ACHN (cell line): Measurements from ENCODE around the gene CBX4.

Experiments
- DNase-seq: peaks from one replicate; pipeline ENCODE4 v3.0.0-alpha.2; 2015
- in situ Hi-C: cut with HindIII; loops from 2 replicates; pipeline ENCODE4 v1.10.0; 2017; ENCODE audit warnings: low sequenced_read_pairs, low pct_ligation_motif_present, low pct_unique_long_range_greater_than_20kb

CBX4 gene

DNA sequence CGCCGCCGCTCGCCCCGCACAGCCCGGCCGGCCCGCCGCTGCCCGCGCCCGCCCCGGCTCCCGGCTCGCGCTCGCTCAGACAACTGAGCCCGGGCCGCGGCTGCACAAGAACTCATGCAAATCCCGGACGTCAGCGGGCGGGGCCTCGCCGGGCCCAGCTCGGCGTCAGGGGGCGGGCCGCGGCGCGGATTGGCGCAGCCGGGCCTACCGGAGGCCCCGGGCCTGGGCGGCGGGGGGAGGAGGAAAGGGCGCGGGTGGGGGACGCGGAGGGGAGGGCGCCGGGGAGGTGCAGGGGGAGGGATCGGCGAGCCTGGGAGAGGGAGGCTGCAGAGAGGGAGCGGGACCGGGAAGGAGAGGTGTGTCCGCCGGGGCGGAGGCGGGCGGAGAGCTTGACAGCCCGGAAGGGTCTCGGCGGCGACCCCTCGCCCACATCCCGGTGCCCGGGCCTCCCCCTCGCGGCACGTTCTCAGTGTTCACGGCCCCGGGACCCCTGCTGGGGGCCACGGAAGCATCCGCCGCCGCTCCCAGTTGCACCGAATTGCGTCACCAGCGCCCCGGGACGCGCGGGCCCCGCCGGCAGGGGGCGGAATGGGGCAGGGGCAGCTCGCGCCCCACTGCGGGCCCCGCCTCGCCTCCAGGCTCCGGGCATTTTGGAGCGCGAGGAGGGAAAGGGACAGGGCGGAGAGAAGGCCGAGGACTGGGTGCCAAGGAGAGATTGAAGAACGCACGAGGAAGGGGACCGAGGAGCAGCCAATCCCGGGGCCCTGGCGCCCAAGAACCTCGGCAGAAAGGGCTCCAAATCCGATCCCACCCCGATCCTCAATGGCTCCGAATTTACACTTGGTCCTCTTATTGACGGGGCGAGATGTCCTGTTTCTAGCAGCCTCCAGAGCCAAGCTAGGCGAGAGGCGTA is at the start of gene CBX4:
Gene CBX4, minus strand, starts transcription at position 85 of the 913 bp plus-strand sequence. CDS start 189 bp downstream, outside the sequence.
- in situ Hi-C loops: no loop called here

DNA sequence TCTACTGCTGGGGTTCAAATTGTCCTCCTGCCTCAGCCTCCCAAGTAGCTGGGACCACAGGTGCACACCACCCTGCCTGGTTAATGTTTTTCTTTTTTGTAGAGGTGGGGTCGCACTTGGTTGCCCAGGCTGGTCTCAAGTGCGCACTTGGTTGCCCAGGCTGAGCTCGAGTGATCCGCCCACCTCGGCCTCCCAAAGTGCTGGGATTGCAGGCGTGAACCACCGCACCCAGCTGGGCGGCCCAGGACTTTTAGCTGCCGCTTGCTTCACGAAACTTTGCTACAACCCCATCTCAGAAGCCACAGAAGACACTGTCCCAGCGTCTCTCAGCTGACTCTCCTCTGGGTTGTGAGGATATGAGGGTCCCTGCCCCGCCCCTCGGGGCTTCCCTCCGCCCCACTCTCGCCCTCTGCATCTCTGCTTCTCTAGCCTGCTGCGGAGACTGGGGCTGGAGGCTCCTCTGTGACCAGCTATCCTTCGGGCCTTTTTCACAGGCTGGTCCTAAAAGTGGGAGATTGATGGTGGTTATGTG is 48.8 kb upstream of the CBX4 start:
- DNase-seq: no peak
- in situ Hi-C loops: no loop called here

More for the DNA sequence above, at the start of gene CBX4:
- peak; percentile 96 for DNase-seq

DNA sequence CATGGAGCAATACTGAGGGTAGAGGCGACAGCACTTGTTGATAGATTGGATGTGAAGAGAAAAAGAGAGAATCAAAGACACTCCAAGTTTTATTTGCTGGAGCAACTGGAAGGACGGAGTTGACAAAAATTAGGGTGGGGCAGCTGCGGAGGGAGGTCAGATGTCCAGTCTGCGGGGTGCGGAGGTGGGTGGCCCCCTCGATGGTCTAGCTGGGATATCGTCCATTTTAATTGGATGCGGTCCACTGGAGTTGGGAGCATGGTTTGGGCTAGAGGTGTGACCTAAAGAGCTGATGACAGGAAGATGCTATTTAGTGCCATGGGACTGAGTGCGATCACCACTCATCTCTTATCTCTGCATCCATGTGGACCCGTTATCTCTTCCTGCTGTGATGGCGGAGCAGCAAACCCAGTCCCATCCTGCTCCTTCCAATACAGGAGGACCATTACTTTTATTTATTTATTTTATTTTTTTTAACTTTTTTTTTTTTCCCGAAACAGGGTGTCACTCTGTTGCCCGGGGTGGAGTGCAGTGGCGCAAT is 48.3 kb upstream of the CBX4 start:
- no peak for DNase-seq
- in situ Hi-C loops: no loop called here

DNA sequence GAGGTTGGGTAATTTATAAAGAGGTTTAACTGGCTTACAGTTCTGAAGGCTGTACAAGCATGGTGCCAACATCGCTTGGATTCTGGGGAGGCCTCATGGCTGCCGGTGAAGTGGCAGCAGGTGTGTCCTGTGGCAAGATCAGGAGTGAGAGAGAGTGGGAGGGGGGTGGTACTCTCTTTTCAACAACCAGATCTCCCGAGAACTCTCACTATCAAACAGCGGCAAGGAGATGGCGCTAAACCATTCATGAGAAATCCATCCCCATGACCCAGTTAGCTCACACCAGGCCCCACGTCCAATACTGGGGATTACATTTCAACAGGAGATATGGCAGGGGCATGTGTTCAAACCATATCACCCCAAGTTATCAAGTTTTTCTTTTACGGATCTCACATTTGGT is 44.0 kb upstream of the CBX4 start:
- in situ Hi-C loops: no loop called here
- DNase-seq: no peak

DNA sequence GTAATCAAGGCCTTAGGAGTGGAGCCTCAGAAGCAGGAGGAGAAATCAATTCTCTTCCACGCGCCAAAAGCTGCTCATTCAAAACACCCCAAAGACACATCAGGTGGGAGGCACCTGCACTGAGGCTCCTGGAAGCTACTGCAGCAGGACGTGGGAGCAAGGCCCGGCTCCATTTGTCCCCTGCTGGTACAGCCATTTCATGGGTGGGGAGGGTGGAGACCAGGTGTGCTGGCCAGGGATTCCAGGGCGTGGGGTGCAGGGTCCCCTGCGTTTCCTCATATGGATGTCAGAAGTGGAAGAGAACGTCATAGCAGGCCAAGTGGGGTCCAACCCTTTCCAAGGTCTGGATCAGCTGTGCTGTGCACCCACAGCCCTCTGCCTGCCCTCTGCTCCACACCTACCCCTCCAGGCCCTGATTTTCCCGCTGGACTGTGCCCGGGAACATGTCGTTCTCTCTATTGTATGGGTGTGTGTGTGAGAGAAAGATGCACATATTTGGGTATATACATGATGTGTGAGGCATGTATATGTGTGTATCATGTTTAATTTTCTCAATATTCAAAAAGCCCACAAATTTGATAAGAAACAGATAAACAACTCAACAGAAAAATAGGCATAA is 39.2 kb upstream of the CBX4 start:
- DNase-seq: no peak
- in situ Hi-C loops: no loop called here

DNA sequence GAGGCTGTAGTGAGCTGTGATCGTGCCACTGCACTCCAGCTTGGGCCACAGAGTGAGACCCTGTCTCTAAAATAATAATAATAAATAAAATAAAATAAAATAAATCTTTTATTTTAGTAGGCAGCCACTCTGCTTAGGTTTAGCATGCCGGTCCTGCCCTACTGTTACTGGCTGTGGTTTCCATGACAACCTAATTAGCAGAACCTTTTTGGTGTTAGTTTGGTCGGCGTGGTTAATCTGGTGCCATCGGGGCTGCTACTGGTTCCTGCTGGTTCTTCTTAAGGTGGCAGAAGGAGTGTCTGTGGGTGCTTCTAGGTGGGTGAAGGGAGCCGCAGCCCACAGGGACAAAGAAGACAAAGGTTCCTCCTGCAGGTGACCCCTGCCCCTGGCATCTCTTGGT is 37.8 kb upstream of the CBX4 start:
- DNase-seq: no peak
- in situ Hi-C loops: no loop called here

DNA sequence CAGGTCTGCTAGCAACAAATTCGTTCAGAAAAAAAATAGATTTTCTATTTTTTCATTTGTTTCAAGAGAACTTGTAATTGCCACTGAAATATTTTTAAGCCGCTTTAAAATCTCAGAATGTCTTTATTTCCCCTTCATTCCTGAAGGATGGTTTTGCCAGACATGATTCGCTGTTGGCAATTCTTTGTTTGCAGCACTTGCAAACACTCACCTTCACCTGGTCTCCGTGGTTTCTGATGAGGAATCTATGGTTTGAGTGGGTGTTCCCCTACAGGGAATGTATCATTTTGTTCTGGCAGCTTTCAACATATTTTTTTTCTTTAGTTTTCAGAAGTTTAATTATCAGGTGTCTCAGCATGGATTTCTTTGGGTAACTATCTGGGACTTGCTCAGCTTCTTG is 36.3 kb upstream of the CBX4 start:
- DNase-seq: no peak
- in situ Hi-C loops: no loop called here

DNA sequence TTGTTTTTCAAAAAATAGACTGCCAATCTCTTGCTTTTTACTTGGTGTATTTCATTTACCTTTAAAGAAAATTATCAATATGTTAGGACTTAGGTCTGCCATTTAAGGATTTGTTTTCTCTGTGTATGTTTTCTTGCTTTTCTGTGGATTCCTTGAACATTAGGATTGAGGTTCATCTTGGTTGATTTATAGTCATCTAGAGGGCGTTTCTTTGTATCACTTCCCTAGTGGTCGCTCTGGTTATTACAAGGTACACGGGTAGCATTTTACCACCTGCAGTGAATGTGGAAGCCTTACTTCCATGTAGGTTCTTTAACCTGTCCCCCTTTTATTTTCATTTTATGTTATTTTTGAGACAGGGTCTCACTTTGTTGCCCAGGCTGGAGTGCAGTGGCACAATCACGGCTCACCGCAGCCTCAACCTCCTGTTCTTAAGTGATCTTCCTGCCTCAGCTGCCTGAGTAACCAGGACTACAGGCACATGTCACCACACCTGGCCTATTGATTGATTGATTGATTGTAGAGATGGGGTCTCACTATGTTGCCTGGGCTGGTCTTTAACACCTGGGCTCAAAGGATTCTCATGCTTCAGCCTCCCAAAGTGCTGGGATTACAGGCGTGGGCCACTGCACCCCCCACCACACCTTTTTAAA is 35.2 kb upstream of the CBX4 start:
- DNase-seq: peak; percentile 55
- in situ Hi-C loops: no loop called here

DNA sequence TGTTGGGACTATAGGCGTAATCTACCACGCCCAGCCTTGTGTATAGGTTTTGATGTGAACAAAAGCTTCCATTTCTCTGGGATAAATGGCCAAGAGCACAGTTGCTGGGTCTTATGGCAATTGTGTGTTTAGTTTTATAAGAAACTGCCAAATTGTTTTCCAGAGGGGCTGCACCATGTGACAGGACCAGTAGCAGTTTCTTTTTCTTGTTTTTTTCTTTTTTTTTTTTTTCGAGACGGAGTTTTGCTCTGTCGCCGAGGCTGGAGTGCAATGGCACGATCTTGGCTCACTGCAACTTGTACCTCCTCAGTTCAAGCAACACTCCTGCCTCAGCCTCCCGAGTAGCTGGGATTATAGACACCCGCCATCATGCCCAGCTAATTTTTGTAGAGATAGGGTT is 34.3 kb upstream of the CBX4 start:
- in situ Hi-C loops: no loop called here
- DNase-seq: no peak

DNA sequence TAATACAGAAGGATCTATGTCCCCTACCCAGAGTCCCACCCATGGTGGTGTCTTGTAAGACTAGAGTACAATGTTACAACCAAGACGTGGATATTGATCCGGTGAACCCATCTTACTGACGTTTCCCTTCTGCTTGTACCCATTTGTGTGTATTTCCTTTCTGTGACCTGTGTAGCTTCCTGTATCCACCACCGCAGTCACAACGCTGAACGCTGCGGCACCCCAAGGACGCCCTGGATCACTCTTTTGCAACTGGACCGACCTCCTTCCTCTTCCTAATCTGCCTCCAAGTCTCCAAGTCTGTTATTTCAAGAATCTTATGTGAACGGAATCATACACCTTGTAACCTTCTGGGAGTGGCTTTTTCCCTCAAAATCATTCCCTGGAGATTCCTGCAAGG is 33.5 kb upstream of the CBX4 start:
- DNase-seq: no peak
- in situ Hi-C loops: no loop called here

DNA sequence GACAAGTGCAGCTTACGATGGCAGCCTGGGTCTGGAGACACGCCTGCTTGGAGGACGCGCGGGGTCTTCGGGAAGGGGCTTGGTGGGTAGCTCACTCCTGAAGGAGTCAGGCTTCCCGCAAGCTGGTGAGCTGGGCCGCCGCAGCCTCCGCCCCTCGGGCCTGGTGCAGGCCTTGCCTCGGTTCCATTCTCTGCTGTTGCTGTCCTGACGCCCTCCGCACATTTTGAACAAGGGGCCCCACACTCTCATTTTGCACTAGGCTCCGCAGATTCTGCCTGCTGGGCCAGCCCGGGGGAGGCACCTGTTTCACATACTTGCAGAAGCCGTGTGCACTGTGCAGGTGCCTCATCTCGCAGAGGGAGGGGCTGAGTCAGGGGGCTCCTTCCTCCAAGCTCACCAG is 31.9 kb upstream of the CBX4 start:
- no peak for DNase-seq
- in situ Hi-C loops: no loop called here

DNA sequence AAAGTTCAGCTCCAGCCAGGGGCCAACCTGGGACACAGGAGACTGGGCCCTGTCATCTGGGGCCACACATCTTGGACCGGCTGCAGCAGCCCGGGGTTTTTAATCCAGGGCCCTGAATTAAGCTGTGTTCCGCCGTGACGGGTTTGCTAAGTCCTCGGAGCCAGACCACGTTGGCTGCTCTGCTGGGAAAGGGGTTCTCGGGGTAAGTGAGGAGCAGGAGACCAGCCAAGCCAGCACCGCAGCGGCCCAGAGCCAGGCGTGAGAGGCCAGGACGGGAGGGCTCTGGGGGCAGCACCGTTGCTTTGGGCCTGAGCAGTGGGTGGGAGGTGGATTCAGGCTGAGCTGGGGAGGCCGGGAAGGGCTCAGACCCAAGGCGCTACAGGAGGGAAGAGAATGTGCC is 31.3 kb upstream of the CBX4 start:
- in situ Hi-C loops: no loop called here
- DNase-seq: no peak

DNA sequence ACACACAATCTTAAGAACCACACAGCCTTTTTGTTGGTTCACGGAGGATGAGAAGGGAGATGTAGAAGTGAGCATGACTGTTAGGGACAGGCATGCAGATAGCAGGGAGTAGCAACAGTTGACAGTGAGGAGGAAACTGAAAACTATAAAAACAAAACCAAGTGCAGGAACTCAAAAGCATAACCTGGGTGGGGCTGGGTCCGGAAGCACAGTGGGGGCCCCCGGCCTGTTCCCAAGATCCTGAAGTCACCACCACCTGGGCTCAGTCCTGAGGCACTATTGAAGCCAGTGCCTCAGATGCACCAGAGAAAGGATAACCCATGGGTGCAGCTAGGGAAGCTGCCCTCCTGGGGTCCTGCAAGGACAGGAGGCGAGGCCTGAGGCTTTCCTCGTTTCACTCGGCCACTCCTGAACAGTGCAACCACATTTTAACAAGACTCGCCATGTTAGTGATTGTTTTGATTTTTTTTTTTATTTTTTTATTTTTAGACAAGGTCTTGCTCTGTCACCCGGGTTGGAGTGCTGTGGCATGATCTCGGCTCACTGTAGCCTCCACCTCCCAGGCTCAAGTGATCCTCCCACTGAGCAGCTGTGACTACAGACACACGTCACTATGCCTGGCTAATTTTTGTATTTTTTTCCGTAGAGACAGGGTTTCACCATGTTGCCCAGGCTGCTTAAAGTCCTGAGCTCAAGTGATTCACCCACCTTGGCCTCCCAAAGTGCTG is 27.7 kb upstream of the CBX4 start:
- no peak for DNase-seq
- in situ Hi-C loops: no loop called here

DNA sequence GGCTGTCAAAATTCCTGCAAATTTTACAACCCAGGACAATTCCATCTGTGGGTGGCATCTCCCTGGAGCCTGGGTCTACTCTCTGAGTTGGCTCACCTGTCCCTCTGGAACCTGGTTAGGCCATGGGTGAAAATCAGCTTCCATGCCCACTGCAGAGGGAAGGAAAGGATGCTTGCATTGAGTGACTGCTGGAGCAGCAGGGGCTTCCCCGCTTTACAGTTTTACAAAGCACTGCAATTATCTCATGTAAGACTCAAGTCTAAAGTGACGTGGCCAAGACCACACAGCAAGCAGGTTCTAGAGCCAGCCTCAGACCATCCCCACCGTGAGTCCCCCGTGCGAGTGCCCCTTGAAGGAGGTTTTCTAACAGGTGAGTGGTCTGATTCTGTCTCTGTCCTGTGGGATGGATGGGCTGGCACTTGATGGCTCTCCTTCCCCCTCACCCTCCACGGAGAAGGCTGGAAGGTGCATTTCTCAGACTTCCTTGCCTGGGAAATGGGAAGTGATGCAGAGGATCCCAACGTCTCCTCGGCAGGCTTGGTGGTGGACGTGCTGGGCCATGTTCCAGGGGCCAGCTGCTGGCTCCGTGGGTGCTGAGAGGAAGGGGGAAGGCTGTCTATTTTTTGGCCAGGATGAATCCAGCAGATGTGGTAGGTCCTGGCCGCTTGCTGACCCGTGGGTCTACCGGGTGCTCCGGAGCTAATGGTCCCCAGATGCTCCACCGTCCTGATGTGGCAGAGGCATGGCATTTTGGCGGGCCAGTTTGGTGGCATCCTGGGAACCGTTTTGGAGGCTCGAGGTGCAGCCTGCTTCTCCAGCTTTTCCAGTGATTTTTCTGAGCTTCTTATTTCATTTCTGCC is 26.3 kb upstream of the CBX4 start:
- no peak for DNase-seq
- in situ Hi-C loops: no loop called here

DNA sequence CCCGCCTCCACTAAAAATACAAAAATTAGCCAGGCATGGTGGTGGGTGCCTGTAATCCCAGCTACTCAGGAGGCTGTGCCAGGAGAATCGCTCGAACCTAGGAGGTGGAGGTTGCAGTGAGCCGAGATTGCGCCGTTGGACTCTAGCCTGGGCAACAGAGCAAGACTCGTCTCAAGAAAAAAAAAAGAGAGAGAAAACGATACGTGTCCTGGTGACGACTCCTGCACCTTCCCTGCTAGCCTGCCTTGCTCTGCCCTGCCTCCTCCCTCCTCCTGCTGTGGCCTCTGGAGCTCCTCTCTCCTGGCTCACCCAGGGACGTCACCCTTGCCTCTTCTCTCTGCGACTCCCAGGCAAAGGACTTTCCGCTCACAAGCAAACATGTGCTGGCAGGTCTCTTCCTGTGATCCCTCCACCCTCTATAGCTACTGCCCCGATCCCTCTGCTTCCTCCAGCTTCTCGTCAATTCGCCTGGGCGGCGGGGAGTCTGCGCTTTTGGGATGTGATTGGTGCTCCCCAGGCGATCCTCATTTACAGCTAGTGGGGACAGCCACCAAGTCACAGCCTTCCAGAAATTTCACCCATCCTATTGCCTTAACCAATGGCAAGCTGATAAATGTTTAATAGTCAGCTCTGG is 25.5 kb upstream of the CBX4 start:
- in situ Hi-C loops: no loop called here
- no peak for DNase-seq

DNA sequence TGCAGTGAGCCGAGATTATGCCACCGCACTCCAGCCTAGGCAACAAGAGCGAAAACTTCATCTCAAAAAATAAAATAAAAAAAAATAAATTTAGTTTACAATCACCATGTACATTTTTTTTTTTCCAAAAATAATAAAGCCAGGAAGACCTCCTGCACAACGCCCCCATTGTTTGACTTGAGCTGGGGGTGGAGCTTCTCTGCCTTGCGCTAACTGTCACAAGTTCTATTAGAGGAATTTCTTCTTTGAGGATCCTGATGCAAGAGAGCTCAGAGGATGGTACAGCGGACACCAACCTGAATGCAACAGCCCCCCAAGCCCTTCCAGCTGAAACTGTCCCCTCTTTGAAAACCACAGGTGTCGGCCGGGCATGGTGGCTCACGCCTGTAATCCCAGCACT is 24.9 kb upstream of the CBX4 start:
- DNase-seq: no peak
- in situ Hi-C loops: no loop called here

DNA sequence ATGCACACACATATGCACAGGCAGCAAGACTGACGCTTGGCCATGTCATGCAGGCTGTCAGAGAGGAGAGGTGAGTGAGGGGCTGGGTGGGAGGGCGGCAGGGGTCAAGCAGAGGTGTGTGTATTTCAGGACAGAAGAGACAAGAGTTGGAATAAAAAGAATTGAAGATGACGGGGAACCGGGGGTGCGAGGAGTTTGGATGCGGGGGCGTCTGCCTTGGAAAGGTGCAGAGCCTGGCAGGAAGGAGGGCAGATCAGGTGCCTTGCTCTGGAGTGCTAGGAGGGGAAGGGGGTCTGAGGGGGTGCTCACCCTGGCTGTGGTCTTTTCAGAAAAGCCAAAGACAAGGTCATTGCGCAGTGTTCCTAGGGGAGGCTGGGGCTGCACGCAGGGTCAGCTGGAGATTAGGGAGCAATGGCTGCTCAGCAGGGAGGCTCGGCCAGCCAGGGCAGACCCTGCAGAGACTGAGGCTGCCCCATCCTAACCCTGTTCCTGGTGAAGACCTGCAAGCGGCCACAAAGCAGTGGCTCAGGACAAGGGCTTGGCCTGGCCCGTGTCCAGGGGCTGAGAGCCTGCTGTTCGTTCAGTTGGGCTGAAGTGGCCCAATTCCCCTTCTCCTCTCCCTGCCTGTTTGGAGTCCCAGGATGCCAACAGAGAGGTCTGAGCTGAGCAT is 23.7 kb upstream of the CBX4 start:
- in situ Hi-C loops: no loop called here

More for the DNA sequence above, 23.7 kb upstream of the CBX4 start:
- no peak for DNase-seq
